HepG2 (cell line): ENCODE measurements around the gene SEC14L1. TPM values are rescaled to one million over a fixed set of nuclear protein-coding genes. Genes with fewer than 3 reads are reported as not detected.
A peak's percentile ranks its signal among the peaks of the same experiment; 100 is the strongest.

Experiments used
- CENPBD1 ChIP-seq: sonication (generic); formaldehyde crosslinking; IDR thresholded peaks from 2 replicates; pipeline ENCODE4 v1.8.0; 2022; ENCODE audit warnings: missing genetic modification reagents, low read depth, mild to moderate bottlenecking, borderline replicate concordance
- GABPA ChIP-seq, 2 experiments: IDR thresholded peaks; 2 replicates each; pipeline ENCODE4 v1.6.1; 2011 to 2016; ENCODE audit warnings: low read depth in 2 of 2, low read length in 1 of 2, missing biosample characterization in 1 of 2, missing genetic modification characterization in 1 of 2
- HDAC2 ChIP-seq: sonication (generic); formaldehyde crosslinking; IDR thresholded peaks from 2 replicates; pipeline ENCODE4 v1.4.0; 2020; ENCODE audit warnings: missing genetic modification reagents
- KIAA2018 ChIP-seq: sonication (generic); formaldehyde crosslinking; IDR thresholded peaks from 2 replicates; pipeline ENCODE4 v1.5.0; 2020; ENCODE audit warnings: mild to moderate bottlenecking, missing genetic modification reagents, borderline replicate concordance
- NONO ChIP-seq, 2 experiments: fragments of 450-650 bp in 1 of 2; sonication (generic) in 1 of 2; formaldehyde crosslinking in 1 of 2; IDR thresholded peaks in 1 of 2; conservative IDR thresholded peaks in 1 of 2; 2 replicates each; pipeline versions ENCODE4 v1.6.1 to v1.8.0; 2017 to 2022; ENCODE audit warnings: mild to moderate bottlenecking in 1 of 2, missing genetic modification reagents in 1 of 2, moderate library complexity in 1 of 2
- RFXANK ChIP-seq: IDR thresholded peaks from 2 replicates; pipeline ENCODE4 v1.6.1; 2016
- SP2 ChIP-seq: sonication (generic); formaldehyde crosslinking; IDR thresholded peaks from 2 replicates; pipeline ENCODE4 v1.5.1; 2020; ENCODE audit warnings: mild to moderate bottlenecking, missing genetic modification reagents
- ZNF430 ChIP-seq: sonication (generic); formaldehyde crosslinking; IDR thresholded peaks from 2 replicates; pipeline ENCODE4 v1.9.0; 2021; ENCODE audit warnings: mild to moderate bottlenecking, missing genetic modification reagents
- ZNF510 ChIP-seq: sonication (generic); formaldehyde crosslinking; IDR thresholded peaks from 2 replicates; pipeline ENCODE4 v1.4.0; 2020; ENCODE audit warnings: low read depth, mild to moderate bottlenecking, missing genetic modification reagents
- ZNF660 ChIP-seq: sonication (generic); formaldehyde crosslinking; IDR thresholded peaks from 2 replicates; pipeline ENCODE4 v1.5.1; 2020; ENCODE audit warnings: mild to moderate bottlenecking, low read depth, missing genetic modification reagents, borderline replicate concordance
- ZSCAN30 ChIP-seq: sonication (generic); formaldehyde crosslinking; IDR thresholded peaks from 2 replicates; pipeline ENCODE4 v1.5.0; 2020; ENCODE audit warnings: mild to moderate bottlenecking, missing genetic modification reagents
- polyA plus RNA-seq, 8 experiments: library from polyadenylated mRNA; depleted of rRNA in 3 of 8; stranded (reverse) in 7 of 8; unstranded in 1 of 8; fragments of >200 nt; fragmentation: Illumina TruSeq in 4 of 8; extraction: Trizol in 4 of 8; gene quantifications; 2 replicates each; pipeline versions ENCODE4 v1.2.1 to v1.2.3, GENCODE V29; 2011 to 2016; ENCODE audit warnings: low read depth in 4 of 8, missing spikeins in 1 of 8, mixed read lengths in 1 of 8; ENCODE audit not compliant: insufficient read depth in 1 of 8
- total RNA-seq, 5 experiments: library from RNA; depleted of rRNA; stranded (reverse); fragments of >200 nt; fragmentation: Illumina TruSeq; extraction: Trizol; gene quantifications; 2 replicates each; pipeline ENCODE4 v1.2.3, GENCODE V29; 2016; ENCODE audit warnings: low read depth in 1 of 5
- TF ChIP-seq, protein P1 (sequence below): sonication (generic); formaldehyde crosslinking; IDR thresholded peaks from 2 replicates; pipeline ENCODE4 v1.5.1; 2020; ENCODE audit warnings: mild to moderate bottlenecking, missing genetic modification reagents, moderate library complexity
- TF ChIP-seq, protein P2 (sequence below): sonication (generic); formaldehyde crosslinking; IDR thresholded peaks from 2 replicates; pipeline ENCODE4 v1.8.0; 2023; ENCODE audit warnings: mild to moderate bottlenecking, missing genetic modification reagents

The SEC14L1 gene
- total and polyA plus RNA-seq, 2 of the 13 experiments (the other 11 are each of a cell fraction or from before 2014, with no cell fraction given) = 26.3 to 43.9 TPM

DNA sequence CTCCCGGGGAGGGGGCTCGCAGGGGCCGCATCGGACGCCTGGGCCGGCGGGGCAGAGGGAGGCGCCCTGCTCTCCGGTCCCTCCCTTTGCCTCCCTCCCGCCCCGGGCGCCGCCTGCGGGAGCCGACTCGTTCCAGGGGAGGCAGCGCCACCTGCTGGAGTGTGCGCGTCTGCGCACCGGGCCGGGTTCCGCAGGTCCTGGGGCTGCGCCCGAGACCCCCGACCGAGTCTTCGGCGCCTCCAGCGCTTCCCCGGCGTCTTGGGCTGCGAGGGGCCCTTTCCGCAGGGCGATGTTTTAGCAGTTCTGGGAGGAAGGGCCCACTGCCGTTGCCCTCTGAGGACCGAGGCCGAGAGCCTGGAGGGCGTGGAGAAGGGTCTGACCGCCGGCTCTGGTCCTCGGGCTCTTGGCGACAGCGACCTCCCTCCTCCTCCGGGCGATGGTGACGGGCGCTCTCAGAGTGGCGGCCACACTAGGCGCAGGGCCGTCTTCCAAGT, 106.3 kb downstream of the SEC14L1 start (continued):
- TF ChIP-seq KIAA2018 (CRISPR knock-in tag) (no peak), ZSCAN30 (no peak), GABPA (IDR thresholded peaks at IDR 0.05; ENCODE audit: low read depth, low read length) (no peak), GABPA (CRISPR knock-in tag; IDR thresholded peaks at IDR 0.05; ENCODE audit: low read depth) (no peak), SP2 (CRISPR knock-in tag) (no peak), CENPBD1 (no peak), NONO (IDR thresholded peaks at IDR 0.05) (no peak), NONO (CRISPR knock-in tag; conservative IDR thresholded peaks at IDR 0.05) (0 out of 2 replicates have a peak, but pooled peaks have one; percentile 65), HDAC2 (no peak; the same call in 1 of the 2 replicates), RFXANK (no peak), ZNF510 (CRISPR knock-in tag) (peak; percentile 84; the same call in 1 of the 2 replicates), ZNF660 (CRISPR knock-in tag) (no peak), ZNF430 (CRISPR knock-in tag) (0 out of 2 replicates have a peak, but pooled peaks have one; percentile 46)
- TF ChIP-seq, protein P1, sequence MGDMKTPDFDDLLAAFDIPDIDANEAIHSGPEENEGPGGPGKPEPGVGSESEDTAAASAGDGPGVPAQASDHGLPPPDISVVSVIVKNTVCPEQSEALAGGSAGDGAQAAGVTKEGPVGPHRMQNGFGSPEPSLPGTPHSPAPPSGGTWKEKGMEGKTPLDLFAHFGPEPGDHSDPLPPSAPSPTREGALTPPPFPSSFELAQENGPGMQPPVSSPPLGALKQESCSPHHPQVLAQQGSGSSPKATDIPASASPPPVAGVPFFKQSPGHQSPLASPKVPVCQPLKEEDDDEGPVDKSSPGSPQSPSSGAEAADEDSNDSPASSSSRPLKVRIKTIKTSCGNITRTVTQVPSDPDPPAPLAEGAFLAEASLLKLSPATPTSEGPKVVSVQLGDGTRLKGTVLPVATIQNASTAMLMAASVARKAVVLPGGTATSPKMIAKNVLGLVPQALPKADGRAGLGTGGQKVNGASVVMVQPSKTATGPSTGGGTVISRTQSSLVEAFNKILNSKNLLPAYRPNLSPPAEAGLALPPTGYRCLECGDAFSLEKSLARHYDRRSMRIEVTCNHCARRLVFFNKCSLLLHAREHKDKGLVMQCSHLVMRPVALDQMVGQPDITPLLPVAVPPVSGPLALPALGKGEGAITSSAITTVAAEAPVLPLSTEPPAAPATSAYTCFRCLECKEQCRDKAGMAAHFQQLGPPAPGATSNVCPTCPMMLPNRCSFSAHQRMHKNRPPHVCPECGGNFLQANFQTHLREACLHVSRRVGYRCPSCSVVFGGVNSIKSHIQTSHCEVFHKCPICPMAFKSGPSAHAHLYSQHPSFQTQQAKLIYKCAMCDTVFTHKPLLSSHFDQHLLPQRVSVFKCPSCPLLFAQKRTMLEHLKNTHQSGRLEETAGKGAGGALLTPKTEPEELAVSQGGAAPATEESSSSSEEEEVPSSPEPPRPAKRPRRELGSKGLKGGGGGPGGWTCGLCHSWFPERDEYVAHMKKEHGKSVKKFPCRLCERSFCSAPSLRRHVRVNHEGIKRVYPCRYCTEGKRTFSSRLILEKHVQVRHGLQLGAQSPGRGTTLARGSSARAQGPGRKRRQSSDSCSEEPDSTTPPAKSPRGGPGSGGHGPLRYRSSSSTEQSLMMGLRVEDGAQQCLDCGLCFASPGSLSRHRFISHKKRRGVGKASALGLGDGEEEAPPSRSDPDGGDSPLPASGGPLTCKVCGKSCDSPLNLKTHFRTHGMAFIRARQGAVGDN (CRISPR knock-in tag) = peak; percentile 78
- TF ChIP-seq, protein P2, sequence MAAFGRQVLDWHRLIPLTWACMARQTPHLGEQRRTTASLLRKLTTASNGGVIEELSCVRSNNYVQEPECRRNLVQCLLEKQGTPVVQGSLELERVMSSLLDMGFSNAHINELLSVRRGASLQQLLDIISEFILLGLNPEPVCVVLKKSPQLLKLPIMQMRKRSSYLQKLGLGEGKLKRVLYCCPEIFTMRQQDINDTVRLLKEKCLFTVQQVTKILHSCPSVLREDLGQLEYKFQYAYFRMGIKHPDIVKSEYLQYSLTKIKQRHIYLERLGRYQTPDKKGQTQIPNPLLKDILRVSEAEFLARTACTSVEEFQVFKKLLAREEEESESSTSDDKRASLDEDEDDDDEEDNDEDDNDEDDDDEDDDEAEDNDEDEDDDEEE (CRISPR knock-in tag) = no peak
